CD8-positive, alpha-beta memory T cell (primary cell): Measurements from ENCODE around the gene ACSM2A. TPM values are rescaled to one million over a fixed set of nuclear protein-coding genes. Genes with fewer than 3 reads are reported as not detected.
"Not testable (repeated sequence)": the region's sequence is repeated elsewhere in the genome, so short reads cannot be mapped to it uniquely, and the experiment has no call there.

Experiments
- CTCF ChIA-PET: fragments of 350-600 bp; sonication (Branson Sonifier 250); formaldehyde crosslinking; loops from one replicate; lab custom pipeline; 2021; ENCODE audit warnings: antibody characterized with exemption; lab: Charles Lee
- POLR2A ChIA-PET: fragments of 350-600 bp; sonication (Branson Sonifier 250); formaldehyde crosslinking; loops from one replicate; lab custom pipeline; 2021; ENCODE audit warnings: antibody characterized with exemption; lab: Charles Lee
- DNase-seq, 5 donors: peaks; one replicate each; pipeline versions ENCODE4 v3.0.0 to v3.0.0-alpha.2; 2020 to 2022; ENCODE audit warnings: mixed read lengths in 1 of 5
- H3K27ac ChIP-seq: one replicate; pipeline ENCODE4 v1.7.0; 2013; ENCODE audit warnings: low read depth, mild to moderate bottlenecking, low read length, moderate library complexity
- H3K27me3 ChIP-seq: 2 replicates; pipeline ENCODE4 v1.7.0; 2013; ENCODE audit warnings: low read length, mild to moderate bottlenecking; ENCODE audit not compliant: insufficient read depth, poor library complexity, severe bottlenecking
- H3K36me3 ChIP-seq: 2 replicates; pipeline ENCODE4 v1.7.0; 2013; ENCODE audit warnings: mild to moderate bottlenecking, low read length, moderate library complexity; ENCODE audit not compliant: insufficient read depth
- H3K4me1 ChIP-seq: 2 replicates; pipeline ENCODE4 v1.7.0; 2013; ENCODE audit warnings: mild to moderate bottlenecking, low read length, moderate library complexity; ENCODE audit not compliant: insufficient read depth
- H3K4me3 ChIP-seq: 2 replicates; pipeline ENCODE4 v1.7.0; 2013; ENCODE audit warnings: mild to moderate bottlenecking, low read length
- H3K9me3 ChIP-seq: 2 replicates; pipeline ENCODE4 v1.7.0; 2013; ENCODE audit warnings: mild to moderate bottlenecking, low read length
- H3K27ac Mint-ChIP-seq, 8 donors: one replicate each; pipeline ENCODE4 v1.8.0; 2020 to 2021; ENCODE audit warnings: mixed read lengths in 8 of 8, mild to moderate bottlenecking in 6 of 8, inconsistent platforms in 3 of 8, moderate library complexity in 3 of 8
- H3K27me3 Mint-ChIP-seq, 2 donors: one replicate each; pipeline ENCODE4 v1.8.0; 2020 to 2021; ENCODE audit warnings: mixed read lengths in 2 of 2, mild to moderate bottlenecking in 1 of 2, moderate library complexity in 1 of 2
- H3K36me3 Mint-ChIP-seq, 3 donors: one replicate each; pipeline ENCODE4 v1.8.0; 2020 to 2021; ENCODE audit warnings: mixed read lengths in 3 of 3, inconsistent platforms in 1 of 3, mild to moderate bottlenecking in 1 of 3
- H3K4me1 Mint-ChIP-seq, 3 donors: one replicate each; pipeline ENCODE4 v1.8.0; 2020 to 2021; ENCODE audit warnings: mixed read lengths in 3 of 3, inconsistent platforms in 1 of 3, mild to moderate bottlenecking in 1 of 3
- H3K4me3 Mint-ChIP-seq, 7 donors: one replicate each; pipeline ENCODE4 v1.8.0; 2020 to 2021; ENCODE audit warnings: mixed read lengths in 7 of 7, mild to moderate bottlenecking in 6 of 7, moderate library complexity in 4 of 7, inconsistent platforms in 2 of 7
- H3K9me3 Mint-ChIP-seq, 5 donors: one replicate each; pipeline ENCODE4 v1.8.0; 2020 to 2022; ENCODE audit warnings: mixed read lengths in 5 of 5, mild to moderate bottlenecking in 3 of 5, moderate library complexity in 2 of 5, inconsistent platforms in 1 of 5
- polyA plus RNA-seq: library from polyadenylated mRNA; unstranded; fragments of 300-500 nt; fragmentation: Illumina TruSeq; gene quantifications from one replicate; pipeline ENCODE4 v1.2.3, GENCODE V29; 2021
- total RNA-seq, 2 experiments: library from RNA; stranded (reverse); gene quantifications; one replicate each; pipeline ENCODE4 v1.2.3, GENCODE V29; 2021

Gene ACSM2A
- total and polyA plus RNA-seq, 3 experiments from 2014 or later, result not detected

DNA sequence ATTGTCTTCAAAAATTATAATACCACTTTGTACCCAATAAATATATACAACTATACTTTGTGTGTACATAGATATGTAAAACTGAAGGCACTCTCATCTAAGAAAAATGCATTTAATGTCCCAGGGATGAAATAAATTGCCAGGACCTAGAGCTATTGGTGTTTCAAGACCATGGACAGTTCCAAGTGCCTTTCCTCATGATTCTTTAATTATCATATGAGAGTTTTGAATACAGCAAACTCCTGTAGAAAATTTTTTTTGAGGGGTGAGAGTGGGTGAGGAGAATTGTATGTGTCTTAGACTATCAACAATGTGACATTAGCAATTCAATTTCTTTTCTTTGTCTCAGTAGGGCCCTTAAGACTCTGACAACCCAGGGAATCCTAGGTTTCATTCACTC lies 17.6 kb downstream of the ACSM2A start:
- CTCF ChIA-PET, H3K36me3 ChIP-seq, H3K4me3 Mint-ChIP-seq, H3K4me3 ChIP-seq, H3K27ac Mint-ChIP-seq, H3K4me1 ChIP-seq, H3K9me3 ChIP-seq, H3K27me3 Mint-ChIP-seq, H3K9me3 Mint-ChIP-seq, POLR2A ChIA-PET, H3K4me1 Mint-ChIP-seq, H3K36me3 Mint-ChIP-seq, DNase-seq, H3K27me3 ChIP-seq, H3K27ac ChIP-seq: not testable (repeated sequence)

DNA sequence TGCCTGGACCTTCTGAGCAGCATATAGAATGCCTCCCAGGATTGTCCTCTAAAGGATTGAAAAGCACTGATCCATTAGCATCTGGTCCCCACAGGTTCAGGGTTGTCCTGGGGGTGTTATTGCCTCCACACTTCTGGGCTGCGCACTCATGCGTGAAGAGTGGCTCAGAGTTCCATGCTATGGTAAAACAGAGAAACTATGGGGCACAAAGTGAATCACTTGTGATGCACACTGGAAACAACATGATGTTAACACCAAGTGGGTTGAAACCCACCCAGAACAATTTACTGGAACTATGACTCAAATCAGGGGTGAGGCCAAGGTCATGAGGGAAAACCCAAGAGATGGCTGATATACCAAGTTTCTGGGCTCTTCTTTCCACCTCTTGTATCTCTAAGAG lies 18.6 kb downstream of the ACSM2A start:
- H3K36me3 Mint-ChIP-seq, H3K36me3 ChIP-seq, H3K4me1 Mint-ChIP-seq, H3K4me1 ChIP-seq, POLR2A ChIA-PET, H3K27ac ChIP-seq, H3K27me3 ChIP-seq, DNase-seq, H3K27ac Mint-ChIP-seq, H3K9me3 ChIP-seq, H3K4me3 Mint-ChIP-seq, H3K4me3 ChIP-seq, CTCF ChIA-PET, H3K27me3 Mint-ChIP-seq: not testable (repeated sequence)
- H3K9me3 Mint-ChIP-seq, result peaks cover 0 to 15% (median 7%) of the 10 kb centered on the region in 5 donors

- H3K36me3 ChIP-seq, H3K27ac ChIP-seq, H3K27ac Mint-ChIP-seq, H3K4me1 ChIP-seq, H3K36me3 Mint-ChIP-seq, H3K27me3 Mint-ChIP-seq, POLR2A ChIA-PET, H3K4me3 ChIP-seq, H3K9me3 ChIP-seq, CTCF ChIA-PET, H3K4me3 Mint-ChIP-seq, H3K27me3 ChIP-seq, DNase-seq, H3K4me1 Mint-ChIP-seq: not testable (repeated sequence)
- peaks cover 0 to 15% (median 7%) of the 10 kb centered on the region in 5 donors for H3K9me3 Mint-ChIP-seq
These were observed 19.4 kb downstream of the ACSM2A start for GRCh38 chr16:20470732-20471131.

DNA sequence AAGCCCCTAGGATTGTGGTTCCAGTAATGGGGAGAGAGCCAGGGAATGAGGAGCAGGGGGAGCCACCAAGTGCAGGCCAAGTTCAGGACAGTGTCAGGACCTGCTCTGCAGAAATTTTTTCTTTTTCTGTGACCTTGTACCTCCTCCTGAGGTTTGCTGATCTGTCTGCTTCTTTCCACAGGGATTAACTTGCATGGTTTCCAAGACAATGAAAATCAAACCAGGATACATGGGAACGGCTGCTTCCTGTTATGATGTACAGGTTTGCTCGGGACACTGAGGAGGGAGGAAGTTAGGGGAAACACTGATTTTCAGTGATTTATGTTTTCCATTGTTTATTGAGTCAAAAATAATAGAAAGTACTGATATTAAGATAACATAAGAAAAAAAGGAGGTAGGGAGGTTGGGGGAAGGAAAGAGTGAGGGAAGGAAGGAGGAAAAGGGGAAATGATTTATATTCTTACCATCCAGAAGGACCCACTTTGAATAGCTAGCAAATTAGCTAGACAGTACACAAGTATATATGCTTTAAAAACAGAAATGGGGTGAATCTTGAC lies 25.9 kb downstream of the ACSM2A start:
- not testable (repeated sequence) for H3K4me3 ChIP-seq, H3K36me3 Mint-ChIP-seq

DNA sequence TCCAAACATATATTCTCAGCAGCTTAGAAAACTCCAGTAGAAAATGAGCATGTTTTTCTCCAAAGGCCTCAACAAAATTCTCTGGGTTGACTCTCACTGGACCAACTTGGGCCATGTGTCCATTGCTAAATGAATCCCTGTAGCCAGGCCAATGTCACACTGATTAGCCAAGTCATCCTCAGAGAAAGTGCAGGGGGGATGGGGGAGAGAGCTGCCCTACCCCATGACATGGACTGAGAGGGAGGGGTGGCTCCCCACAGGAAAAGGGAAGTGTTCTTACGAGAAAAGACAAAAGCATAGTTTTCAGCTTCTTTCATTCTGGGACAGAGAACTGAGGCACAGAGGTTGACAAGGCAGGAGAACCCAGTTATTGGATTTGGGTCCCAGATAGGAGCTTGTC lies 32.7 kb downstream of the ACSM2A start:
- H3K36me3 Mint-ChIP-seq, CTCF ChIA-PET, H3K27me3 ChIP-seq, POLR2A ChIA-PET, H3K4me1 ChIP-seq, H3K4me3 Mint-ChIP-seq, H3K27me3 Mint-ChIP-seq, H3K36me3 ChIP-seq, H3K4me1 Mint-ChIP-seq, H3K9me3 Mint-ChIP-seq, DNase-seq, H3K27ac Mint-ChIP-seq, H3K4me3 ChIP-seq, H3K9me3 ChIP-seq, H3K27ac ChIP-seq: not testable (repeated sequence)

More for the DNA sequence above, 25.9 kb downstream of the ACSM2A start:
- H3K27me3 Mint-ChIP-seq, H3K27me3 ChIP-seq, H3K9me3 Mint-ChIP-seq, H3K27ac Mint-ChIP-seq, POLR2A ChIA-PET, H3K4me1 Mint-ChIP-seq, CTCF ChIA-PET, H3K36me3 ChIP-seq, H3K4me1 ChIP-seq, H3K9me3 ChIP-seq, H3K27ac ChIP-seq, H3K4me3 Mint-ChIP-seq, DNase-seq: not testable (repeated sequence)

- H3K27me3 ChIP-seq, result no peaks in the 10 kb centered on the region
- H3K4me1 ChIP-seq, result no peaks in the 10 kb centered on the region
- DNase-seq, result no peak
- H3K27ac ChIP-seq, result no peak overlapping the region
- H3K36me3 ChIP-seq, result no peaks in the 10 kb centered on the region
- ChIA-PET POLR2A (no interaction called here), CTCF (no interaction called here)
- no peaks in the 10 kb centered on the region for H3K9me3 ChIP-seq
- H3K27ac Mint-ChIP-seq, result no peak overlapping the region
- H3K9me3 Mint-ChIP-seq, result peaks cover 0 to 2% (median 0%) of the 10 kb centered on the region in 5 donors
- H3K4me3 ChIP-seq, result no peak overlapping the region
- no peaks in the 10 kb centered on the region for H3K4me1 Mint-ChIP-seq
- H3K36me3 Mint-ChIP-seq, result no peaks in the 10 kb centered on the region
- peaks cover 3 to 6% of the 10 kb centered on the region in 2 donors for H3K27me3 Mint-ChIP-seq
- no peak overlapping the region for H3K4me3 Mint-ChIP-seq
These were observed 33.4 kb downstream of the ACSM2A start for GRCh38 chr16:20484726-20485125.

GRCh38 chr16:20485408-20485807 lies 34.1 kb downstream of the ACSM2A start:
- peaks cover 0 to 3% of the 10 kb centered on the region in 2 donors for H3K27me3 Mint-ChIP-seq
- no peak for DNase-seq
- no peaks in the 10 kb centered on the region for H3K4me1 ChIP-seq
- peaks cover 0 to 2% (median 0%) of the 10 kb centered on the region in 5 donors for H3K9me3 Mint-ChIP-seq
- ChIA-PET CTCF (no interaction called here), POLR2A (no interaction called here)
- H3K36me3 ChIP-seq, result no peaks in the 10 kb centered on the region
- no peak overlapping the region for H3K4me3 ChIP-seq
- no peaks in the 10 kb centered on the region for H3K4me1 Mint-ChIP-seq
- no peak overlapping the region for H3K27ac ChIP-seq
- no peak overlapping the region for H3K4me3 Mint-ChIP-seq
- H3K27me3 ChIP-seq, result no peaks in the 10 kb centered on the region
- no peaks in the 10 kb centered on the region for H3K36me3 Mint-ChIP-seq
- no peak overlapping the region for H3K27ac Mint-ChIP-seq
- H3K9me3 ChIP-seq, result no peaks in the 10 kb centered on the region

- H3K9me3 ChIP-seq, POLR2A ChIA-PET, H3K4me3 Mint-ChIP-seq, H3K4me1 Mint-ChIP-seq, H3K9me3 Mint-ChIP-seq, CTCF ChIA-PET, H3K4me1 ChIP-seq, H3K36me3 ChIP-seq, H3K27me3 ChIP-seq, H3K36me3 Mint-ChIP-seq, H3K4me3 ChIP-seq, H3K27me3 Mint-ChIP-seq, H3K27ac Mint-ChIP-seq, H3K27ac ChIP-seq, DNase-seq: not testable (repeated sequence)
These were observed 39.7 kb downstream of the ACSM2A start for GRCh38 chr16:20490994-20491393.

- DNase-seq, H3K27ac ChIP-seq, H3K9me3 ChIP-seq, H3K27ac Mint-ChIP-seq, H3K36me3 ChIP-seq, CTCF ChIA-PET, H3K27me3 Mint-ChIP-seq, H3K4me1 Mint-ChIP-seq, H3K9me3 Mint-ChIP-seq, POLR2A ChIA-PET, H3K27me3 ChIP-seq, H3K4me3 ChIP-seq, H3K36me3 Mint-ChIP-seq, H3K4me1 ChIP-seq, H3K4me3 Mint-ChIP-seq: not testable (repeated sequence)
These were observed 40.1 kb downstream of the ACSM2A start for GRCh38 chr16:20491448-20491847.
